HepG2 (cell line): ENCODE results near the gene MFAP3L. TPM values are rescaled to one million over a fixed set of nuclear protein-coding genes. Genes with fewer than 3 reads are reported as not detected.

Source experiments
- CEBPG ChIP-seq: IDR thresholded peaks from 2 replicates; pipeline ENCODE4 v1.6.1; 2016
- GFI1 ChIP-seq: sonication (generic); formaldehyde crosslinking; IDR thresholded peaks from 2 replicates; pipeline ENCODE4 v1.5.0; 2020; ENCODE audit warnings: missing genetic modification reagents, mild to moderate bottlenecking, borderline replicate concordance
- GPN1 ChIP-seq: sonication (generic); formaldehyde crosslinking; IDR thresholded peaks from 2 replicates; pipeline ENCODE4 v1.5.1; 2020; ENCODE audit warnings: missing genetic modification reagents, borderline replicate concordance
- GTF2F1 ChIP-seq: fragments of 150-350 bp; IDR thresholded peaks from 2 replicates; pipeline ENCODE4 v1.6.1; 2014; ENCODE audit warnings: low read length
- HBP1 ChIP-seq: IDR thresholded peaks from 2 replicates; pipeline ENCODE4 v1.6.1; 2016; ENCODE audit warnings: low read depth, control low read depth
- LCORL ChIP-seq, 2 experiments: fragments of 450-650 bp in 1 of 2; sonication (generic) in 1 of 2; formaldehyde crosslinking in 1 of 2; IDR thresholded peaks; 2 replicates each; pipeline versions ENCODE4 v1.5.0 to v1.6.1; 2017 to 2020; ENCODE audit warnings: antibody characterized with exemption in 1 of 2, missing genetic modification reagents in 1 of 2
- MNT ChIP-seq: fragments of 450-650 bp; IDR thresholded peaks from 2 replicates; pipeline ENCODE4 v1.6.1; 2016
- MTF1 ChIP-seq: sonication (generic); formaldehyde crosslinking; IDR thresholded peaks from 2 replicates; pipeline ENCODE4 v1.5.0; 2020; ENCODE audit warnings: missing genetic modification reagents
- MYPOP ChIP-seq: sonication (generic); formaldehyde crosslinking; IDR thresholded peaks from 2 replicates; pipeline ENCODE4 v1.8.1; 2023; ENCODE audit warnings: mild to moderate bottlenecking, moderate library complexity, missing genetic modification reagents
- RAD21 ChIP-seq: fragments of 450-650 bp; formaldehyde crosslinking; IDR thresholded peaks from 2 replicates; pipeline ENCODE4 v1.5.0; 2020; ENCODE audit warnings: mild to moderate bottlenecking
- SOX13 ChIP-seq, 3 experiments: fragments of 450-650 bp in 1 of 3; sonication (generic) in 1 of 3; formaldehyde crosslinking in 1 of 3; IDR thresholded peaks in 2 of 3; conservative IDR thresholded peaks in 1 of 3; 2 replicates each; pipeline versions ENCODE4 v1.5.0 to v1.6.1; 2016 to 2020; ENCODE audit warnings: antibody characterized with exemption in 1 of 3, mild to moderate bottlenecking in 1 of 3, missing compliant biosample characterization in 1 of 3, missing genetic modification reagents in 1 of 3, moderate library complexity in 1 of 3
- TBX2 ChIP-seq: sonication (generic); formaldehyde crosslinking; IDR thresholded peaks from 2 replicates; pipeline ENCODE4 v1.5.0; 2020; ENCODE audit warnings: missing genetic modification reagents, mild to moderate bottlenecking, borderline replicate concordance
- TMF1 ChIP-seq: sonication (generic); formaldehyde crosslinking; IDR thresholded peaks from 2 replicates; pipeline ENCODE4 v1.8.1; 2022; ENCODE audit warnings: low read depth, missing genetic modification reagents
- YEATS4 ChIP-seq: sonication (generic); formaldehyde crosslinking; IDR thresholded peaks from 2 replicates; pipeline ENCODE4 v1.4.0; 2020; ENCODE audit warnings: missing genetic modification reagents, borderline replicate concordance
- ZNF33B ChIP-seq: sonication (generic); formaldehyde crosslinking; IDR thresholded peaks from 2 replicates; pipeline ENCODE4 v1.5.1; 2020; ENCODE audit warnings: mild to moderate bottlenecking, missing genetic modification reagents
- ZNF510 ChIP-seq: sonication (generic); formaldehyde crosslinking; IDR thresholded peaks from 2 replicates; pipeline ENCODE4 v1.4.0; 2020; ENCODE audit warnings: low read depth, mild to moderate bottlenecking, missing genetic modification reagents
- ZNF687 ChIP-seq: sonication (generic); formaldehyde crosslinking; IDR thresholded peaks from 2 replicates; pipeline ENCODE4 v1.5.1; 2020; ENCODE audit warnings: mild to moderate bottlenecking, missing genetic modification reagents, moderate library complexity
- ZNF724P ChIP-seq: sonication (generic); formaldehyde crosslinking; IDR thresholded peaks from 2 replicates; pipeline ENCODE4 v1.8.0; 2022; ENCODE audit warnings: missing genetic modification reagents, borderline replicate concordance
- polyA plus RNA-seq, 8 experiments: library from polyadenylated mRNA; depleted of rRNA in 3 of 8; stranded (reverse) in 7 of 8; unstranded in 1 of 8; fragments of >200 nt; fragmentation: Illumina TruSeq in 4 of 8; extraction: Trizol in 4 of 8; gene quantifications; 2 replicates each; pipeline versions ENCODE4 v1.2.1 to v1.2.3, GENCODE V29; 2011 to 2016; ENCODE audit warnings: low read depth in 4 of 8, missing spikeins in 1 of 8, mixed read lengths in 1 of 8; ENCODE audit not compliant: insufficient read depth in 1 of 8
- total RNA-seq, 5 experiments: library from RNA; depleted of rRNA; stranded (reverse); fragments of >200 nt; fragmentation: Illumina TruSeq; extraction: Trizol; gene quantifications; 2 replicates each; pipeline ENCODE4 v1.2.3, GENCODE V29; 2016; ENCODE audit warnings: low read depth in 1 of 5

The MFAP3L gene
- total and polyA plus RNA-seq, 2 of the 13 experiments (the other 11 are each of a cell fraction or from before 2014, with no cell fraction given), result 1.5 to 3.6 TPM

- peak; percentile 66 for TF ChIP-seq MNT
- no peak for TF ChIP-seq HBP1 (CRISPR knock-in tag)
- no peak for TF ChIP-seq SOX13 (IDR thresholded peaks at IDR 0.05)
- peak in 1 of 2 experiments; percentile 60; a peak in 1 of 4 replicates for TF ChIP-seq SOX13 (CRISPR knock-in tag; conservative IDR thresholded peaks at IDR 0.05 in 1 of 2, IDR thresholded peaks at IDR 0.05 in 1 of 2)
- no peak for TF ChIP-seq YEATS4 (CRISPR knock-in tag)
- no peak for TF ChIP-seq GPN1
- peak; percentile 79 for TF ChIP-seq MYPOP (CRISPR knock-in tag)
- TF ChIP-seq RAD21 (CRISPR knock-in tag), result no peak
- TF ChIP-seq ZNF33B (CRISPR knock-in tag), result no peak
- no peak for TF ChIP-seq TMF1 (CRISPR knock-in tag)
- peak; percentile 24 for TF ChIP-seq CEBPG (CRISPR knock-in tag)
- no peak for TF ChIP-seq ZNF510
- no peak for TF ChIP-seq ZNF724P (CRISPR knock-in tag)
- TF ChIP-seq MTF1, result no peak
- TF ChIP-seq ZNF687 (CRISPR knock-in tag), result no peak
- peak; percentile 97 for TF ChIP-seq GFI1 (CRISPR knock-in tag)
- TF ChIP-seq GTF2F1, result no peak
- TF ChIP-seq TBX2 (CRISPR knock-in tag), result peak; percentile 41; the same call in 1 of the 2 replicates
- TF ChIP-seq LCORL (IDR thresholded peaks at IDR 0.05), result no peak
- TF ChIP-seq LCORL (CRISPR knock-in tag; IDR thresholded peaks at IDR 0.05), result peak; percentile 31; the same call in 1 of the 2 replicates
Measured at GRCh38 chr4:169975838-169976796, 50.1 kb downstream of the MFAP3L start (continued).
